GM18517 (cell line): ENCODE measurements around the gene HSD3B7.
A peak's percentile ranks its signal among the peaks of the same experiment; 100 is the strongest.

Experiments used
- ATAC-seq: cut with Tn5 transposase; IDR thresholded peaks from one replicate; pipeline ENCODE4 v1.9.1; 2021; ENCODE audit warnings: mild to moderate bottlenecking, moderate library complexity; ENCODE audit not compliant: unreplicated experiment

Gene HSD3B7

DNA sequence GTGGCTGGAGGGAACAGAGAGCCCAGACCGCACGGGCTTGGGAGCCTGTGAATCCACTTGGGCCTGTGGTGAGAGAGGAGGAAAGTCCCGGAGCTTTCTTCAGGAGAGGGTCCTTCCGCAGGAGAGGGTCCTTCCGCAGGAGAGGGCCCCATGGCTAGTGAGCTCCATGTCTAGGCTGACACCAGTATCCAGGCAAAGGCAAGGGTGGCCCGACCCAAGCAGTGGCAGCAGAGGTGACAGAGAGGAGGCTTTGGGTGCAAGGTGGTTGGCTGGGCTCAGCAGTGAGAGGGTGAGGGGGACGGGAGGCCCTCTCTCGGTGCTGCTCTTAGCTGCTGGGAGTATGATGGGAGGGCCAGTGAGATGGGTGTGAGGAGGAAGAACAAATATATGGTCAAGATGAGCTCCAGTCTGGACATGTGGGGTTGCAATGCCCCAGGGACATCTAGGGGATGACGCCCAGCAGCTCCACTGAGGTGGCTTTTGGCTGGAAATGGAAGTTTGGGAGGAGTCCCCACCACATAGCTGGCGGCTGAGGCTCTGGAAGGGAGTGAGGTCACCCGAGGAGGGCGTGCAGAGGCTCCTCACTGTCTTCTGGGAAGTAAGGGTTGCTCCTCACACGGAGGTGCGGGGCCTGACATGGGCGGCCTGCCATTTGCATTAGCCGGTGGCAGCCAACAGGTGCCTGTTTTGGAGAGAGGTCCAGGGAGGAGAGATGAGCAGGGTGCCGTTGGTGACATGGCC, 2.3 kb upstream of the HSD3B7 start:
- no peak for ATAC-seq

DNA sequence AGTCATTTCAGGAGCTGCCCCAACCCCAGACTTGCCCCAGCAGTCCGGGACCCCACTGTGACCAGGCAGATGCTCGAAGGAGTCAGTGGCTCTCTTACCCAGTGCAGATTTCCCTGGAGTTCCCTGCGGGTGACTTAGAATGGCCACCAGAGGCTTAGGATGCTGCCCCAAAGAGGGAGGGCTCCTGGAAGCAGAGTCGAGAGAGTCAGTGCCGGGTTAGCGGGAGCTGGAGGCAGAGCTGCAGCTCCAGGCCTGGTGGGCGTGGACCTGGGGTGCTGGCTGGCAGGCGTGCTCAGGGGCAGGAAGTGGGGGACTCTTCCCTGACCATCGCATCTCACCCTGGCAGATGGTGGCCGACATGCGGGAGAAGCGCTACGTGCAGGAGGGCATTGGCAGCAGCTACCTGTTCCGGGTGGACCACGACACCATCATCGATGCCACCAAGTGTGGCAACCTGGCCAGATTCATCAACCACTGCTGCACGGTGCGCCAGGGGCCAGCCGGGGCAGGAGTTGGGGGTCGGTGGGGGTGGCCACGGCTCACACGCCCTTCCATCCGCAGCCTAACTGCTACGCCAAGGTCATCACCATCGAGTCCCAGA, 1.6 kb upstream of the HSD3B7 start:
- no peak for ATAC-seq

DNA sequence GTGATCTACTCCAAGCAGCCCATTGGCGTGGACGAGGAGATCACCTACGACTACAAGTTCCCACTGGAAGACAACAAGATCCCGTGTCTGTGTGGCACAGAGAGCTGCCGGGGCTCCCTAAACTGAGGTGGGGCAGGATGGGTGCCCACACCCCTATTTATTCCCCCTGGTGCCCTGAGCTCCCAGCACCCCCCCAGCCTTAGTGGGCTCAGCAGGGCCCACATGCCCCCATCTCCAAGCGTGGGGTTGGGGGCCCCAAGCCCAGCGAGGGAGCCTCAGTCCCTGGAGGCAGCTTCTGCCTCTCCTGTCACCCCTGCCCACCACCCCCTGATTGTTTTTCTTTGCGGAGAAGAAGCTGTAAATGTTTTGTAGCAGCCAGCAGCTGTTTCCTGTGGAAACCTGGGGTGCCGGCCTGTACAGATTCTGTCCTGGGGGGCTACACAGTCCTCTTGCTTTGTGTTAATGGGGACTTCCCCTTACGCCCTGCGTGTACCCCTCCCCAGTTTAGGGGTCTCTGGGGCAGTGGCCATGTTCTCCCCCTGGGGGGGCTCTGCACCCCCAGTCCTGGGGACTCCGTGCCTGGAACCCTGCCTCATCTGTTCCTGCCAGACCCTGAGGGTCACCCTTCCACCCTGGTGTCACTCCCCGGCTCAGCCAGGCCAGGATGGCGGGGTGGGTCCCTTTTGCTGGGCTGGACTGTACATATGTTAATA, 953 bp upstream of the HSD3B7 start:
- ATAC-seq: no peak

DNA sequence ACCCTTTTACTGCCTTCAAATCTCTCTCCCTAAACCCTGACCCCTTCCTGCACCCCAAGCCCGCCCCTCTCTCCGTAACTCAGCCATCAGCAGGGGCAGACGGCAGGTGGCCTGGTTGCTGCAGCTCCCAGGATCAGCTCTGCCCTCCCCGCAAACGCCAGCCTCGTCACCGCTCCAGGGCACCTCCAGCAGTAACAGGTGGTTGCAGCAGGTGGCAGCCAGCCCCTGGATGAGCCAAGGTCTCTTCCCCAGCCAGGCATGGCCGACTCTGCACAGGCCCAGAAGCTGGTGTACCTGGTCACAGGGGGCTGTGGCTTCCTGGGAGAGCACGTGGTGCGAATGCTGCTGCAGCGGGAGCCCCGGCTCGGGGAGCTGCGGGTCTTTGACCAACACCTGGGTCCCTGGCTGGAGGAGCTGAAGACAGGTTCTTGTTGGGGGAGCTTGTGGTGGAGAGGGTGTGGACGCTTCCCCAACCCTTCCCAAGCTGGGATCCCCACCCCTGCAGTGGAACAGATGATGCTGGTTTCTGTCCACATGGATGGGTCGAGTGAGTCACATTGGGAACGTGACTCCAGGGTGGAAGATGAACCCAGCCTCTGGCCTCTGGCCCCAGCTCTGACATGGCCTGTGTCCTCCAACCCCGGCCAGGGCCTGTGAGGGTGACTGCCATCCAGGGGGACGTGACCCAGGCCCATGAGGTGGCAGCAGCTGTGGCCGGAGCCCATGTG, 558 bp downstream of the HSD3B7 start:
- no peak for ATAC-seq

DNA sequence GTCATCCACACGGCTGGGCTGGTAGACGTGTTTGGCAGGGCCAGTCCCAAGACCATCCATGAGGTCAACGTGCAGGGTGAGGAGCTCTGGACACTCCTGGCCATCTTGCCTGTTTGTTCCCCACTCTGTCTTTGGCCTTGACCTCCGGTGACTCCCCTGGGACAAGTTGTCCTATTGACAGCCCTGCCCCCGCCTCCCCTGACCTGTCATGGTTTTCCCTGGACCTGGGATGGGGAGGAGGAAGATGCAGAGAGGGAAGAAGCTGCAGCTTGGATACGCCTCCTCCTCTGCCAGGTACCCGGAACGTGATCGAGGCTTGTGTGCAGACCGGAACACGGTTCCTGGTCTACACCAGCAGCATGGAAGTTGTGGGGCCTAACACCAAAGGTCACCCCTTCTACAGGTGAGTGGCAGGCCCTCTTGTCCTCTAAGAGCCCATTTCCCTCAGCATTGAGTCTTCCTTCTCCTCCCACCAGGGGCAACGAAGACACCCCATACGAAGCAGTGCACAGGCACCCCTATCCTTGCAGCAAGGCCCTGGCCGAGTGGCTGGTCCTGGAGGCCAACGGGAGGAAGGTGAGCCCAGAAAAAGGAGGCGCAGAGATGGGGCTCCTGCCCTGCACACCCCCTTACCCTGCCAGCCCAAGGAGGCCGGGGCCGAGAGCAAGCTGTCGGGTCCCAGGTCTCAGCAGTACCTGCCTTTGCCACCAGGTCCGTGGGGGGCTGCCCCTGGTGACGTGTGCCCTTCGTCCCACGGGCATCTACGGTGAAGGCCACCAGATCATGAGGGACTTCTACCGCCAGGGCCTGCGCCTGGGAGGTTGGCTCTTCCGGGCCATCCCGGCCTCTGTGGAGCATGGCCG, 1.4 kb downstream of the HSD3B7 start:
- no peak for ATAC-seq

DNA sequence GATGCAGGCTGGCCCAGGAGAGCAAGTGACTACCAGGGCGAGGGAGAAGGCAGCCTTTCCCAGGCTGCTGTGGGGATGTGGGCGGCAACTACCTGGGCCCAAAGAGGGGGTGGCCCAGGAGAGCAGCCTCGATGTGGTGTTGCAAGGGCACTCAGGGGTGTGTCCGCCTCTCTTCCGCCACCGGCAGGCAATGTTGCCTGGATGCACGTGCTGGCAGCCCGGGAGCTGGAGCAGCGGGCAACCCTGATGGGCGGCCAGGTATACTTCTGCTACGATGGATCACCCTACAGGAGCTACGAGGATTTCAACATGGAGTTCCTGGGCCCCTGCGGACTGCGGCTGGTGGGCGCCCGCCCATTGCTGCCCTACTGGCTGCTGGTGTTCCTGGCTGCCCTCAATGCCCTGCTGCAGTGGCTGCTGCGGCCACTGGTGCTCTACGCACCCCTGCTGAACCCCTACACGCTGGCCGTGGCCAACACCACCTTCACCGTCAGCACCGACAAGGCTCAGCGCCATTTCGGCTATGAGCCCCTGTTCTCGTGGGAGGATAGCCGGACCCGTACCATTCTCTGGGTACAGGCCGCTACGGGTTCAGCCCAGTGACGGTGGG, 2.7 kb downstream of the HSD3B7 start:
- no peak for ATAC-seq

DNA sequence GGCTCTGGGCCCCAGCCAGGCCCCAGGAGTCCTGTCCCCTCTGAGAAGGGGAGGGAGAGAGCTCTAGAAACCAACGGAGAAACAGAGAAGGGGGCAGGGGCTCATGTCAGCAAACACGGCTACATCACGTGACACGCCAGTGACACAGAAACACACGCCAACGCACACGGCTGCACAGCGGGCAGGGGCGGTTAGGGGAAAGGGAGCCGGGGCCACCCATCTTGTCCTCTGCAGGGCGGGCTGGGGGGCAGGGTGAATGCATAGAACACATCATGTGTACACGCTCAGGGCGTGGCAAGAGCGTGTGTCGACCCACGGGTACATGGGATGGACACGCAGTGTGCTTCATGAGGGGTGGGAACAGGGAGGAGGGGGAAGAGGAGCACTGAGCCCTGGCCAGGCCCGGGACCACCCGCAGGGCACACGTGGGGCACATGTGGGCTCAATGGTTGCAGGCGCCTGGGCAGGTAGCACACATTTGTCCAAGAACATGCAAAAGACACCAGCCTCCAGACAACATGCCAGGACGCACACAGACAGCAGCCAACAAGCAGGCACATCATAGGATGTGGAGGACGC, 4.6 kb downstream of the HSD3B7 start:
- no peak for ATAC-seq

DNA sequence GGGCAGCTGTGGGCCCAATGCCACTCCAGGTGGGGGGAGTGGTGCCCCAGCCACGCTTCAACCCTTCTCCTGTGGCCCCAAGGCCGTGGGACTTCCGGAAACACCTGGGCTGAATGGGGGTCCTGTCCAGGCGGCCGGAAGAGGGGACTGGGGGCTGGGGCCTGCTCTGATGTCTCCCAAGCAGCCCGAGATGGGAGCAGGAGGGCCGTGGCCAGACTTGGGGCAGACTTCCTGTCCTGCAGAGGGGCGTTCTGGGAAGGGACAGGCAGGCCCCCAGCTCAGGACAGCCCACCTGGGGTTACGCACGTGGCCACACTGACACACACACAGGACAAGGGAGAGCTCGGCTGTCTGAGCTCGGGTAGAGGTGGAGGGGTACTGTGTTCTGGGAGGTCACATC, 5.1 kb downstream of the HSD3B7 start:
- no peak for ATAC-seq

DNA sequence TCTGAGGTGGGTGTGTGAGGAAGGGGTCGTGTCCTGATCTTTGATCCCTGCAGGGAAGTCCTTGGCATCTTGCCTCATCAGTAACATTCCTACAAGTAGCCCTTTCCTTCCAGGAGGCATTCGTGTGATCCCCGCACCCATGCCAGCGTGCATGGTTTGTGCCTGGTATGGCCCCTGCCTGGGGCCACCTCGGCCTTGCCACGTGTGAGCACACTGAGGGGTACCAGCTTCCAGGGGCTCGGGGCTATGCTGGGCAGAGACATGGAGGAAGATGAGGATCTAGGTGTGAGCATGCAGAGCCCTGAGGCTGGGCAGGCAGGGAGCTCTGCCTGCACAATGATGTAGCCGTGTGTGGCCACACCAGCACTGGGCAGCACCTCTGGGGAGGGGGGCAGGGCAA, 6.0 kb downstream of the HSD3B7 start:
- no peak for ATAC-seq

DNA sequence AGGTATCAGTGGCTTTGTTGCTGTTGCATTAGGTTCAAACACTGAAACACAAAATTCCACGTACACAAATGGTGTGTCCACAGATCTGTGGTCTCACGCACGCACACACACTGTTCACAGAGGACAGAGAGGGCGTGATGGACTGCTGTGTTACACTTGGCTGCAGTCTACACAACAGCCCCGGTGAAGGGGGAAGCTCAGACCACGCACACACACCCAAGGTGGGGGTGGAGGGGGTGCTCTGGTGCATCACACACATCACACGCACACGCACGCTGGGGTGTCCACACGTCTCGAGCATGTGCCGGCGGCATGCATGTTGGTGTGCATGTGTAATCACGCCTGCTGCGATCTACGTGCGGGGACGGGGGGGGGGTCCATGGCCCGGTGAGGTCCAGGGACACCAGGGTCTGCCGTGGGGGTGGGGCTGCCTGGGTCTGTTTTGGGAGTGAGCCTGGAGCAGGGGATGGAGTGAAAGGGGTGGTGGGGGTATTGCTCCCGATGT, 7.3 kb downstream of the HSD3B7 start:
- no peak for ATAC-seq

DNA sequence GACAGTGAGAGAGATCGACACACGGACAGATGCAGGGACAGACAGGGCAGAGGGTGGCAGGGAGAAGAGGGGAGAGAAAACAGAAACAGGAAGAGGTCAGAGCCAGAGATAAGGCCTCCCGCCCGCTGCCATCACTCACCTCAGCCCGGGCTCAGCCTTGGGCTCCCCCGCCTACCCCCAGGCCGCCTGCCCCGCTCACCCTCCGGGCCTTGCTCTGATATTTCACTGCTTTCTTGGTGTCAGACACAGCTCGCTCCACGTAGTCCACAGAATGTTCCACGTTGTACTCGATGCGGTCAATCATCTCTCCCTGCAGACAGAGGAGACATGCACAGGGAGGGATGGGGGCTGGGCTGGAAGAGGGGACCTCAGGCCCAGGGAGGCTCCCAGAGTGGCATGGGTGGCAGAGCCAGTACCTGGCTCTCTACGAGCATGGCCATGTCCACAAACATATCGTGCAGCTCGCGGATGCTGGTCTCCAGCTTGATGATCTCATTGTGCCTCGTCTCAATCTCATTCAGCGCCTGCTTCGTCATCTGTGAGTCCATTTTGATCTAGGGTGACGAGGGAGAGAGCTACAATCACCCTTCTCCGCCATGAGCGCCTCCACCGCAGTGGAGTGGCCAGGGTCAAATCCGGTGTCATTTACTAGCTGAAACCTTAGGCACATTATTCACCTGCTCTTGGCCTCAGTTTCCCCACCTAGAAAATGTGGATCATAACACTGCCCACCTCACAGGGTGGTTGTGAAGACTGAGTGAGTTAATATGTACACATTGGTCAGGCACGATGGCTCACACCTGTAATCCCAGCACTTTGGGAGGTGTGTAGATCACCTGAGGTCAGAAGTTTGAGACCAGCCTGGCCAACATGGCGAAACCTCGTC, 8.2 kb downstream of the HSD3B7 start:
- no peak for ATAC-seq

DNA sequence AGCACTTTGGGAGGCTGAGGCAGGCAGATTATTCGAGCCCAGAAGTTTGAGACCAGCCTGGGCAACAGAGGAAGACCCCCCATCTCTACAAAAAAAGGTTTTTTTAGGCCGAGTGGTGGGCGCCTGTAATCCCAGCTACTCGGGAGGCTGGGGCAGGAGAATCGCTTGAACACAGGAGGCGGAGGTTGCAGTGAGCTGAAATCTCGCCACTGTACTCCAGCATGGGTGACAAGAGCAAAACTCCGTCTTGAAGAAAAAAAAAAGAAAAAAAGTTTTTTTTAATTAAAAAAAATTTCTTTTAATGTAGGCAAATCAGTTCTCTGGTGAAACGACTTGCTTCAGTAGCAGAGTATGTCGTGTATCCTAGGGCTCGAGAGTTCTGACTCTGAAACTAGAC, 10.9 kb downstream of the HSD3B7 start:
- no peak for ATAC-seq

DNA sequence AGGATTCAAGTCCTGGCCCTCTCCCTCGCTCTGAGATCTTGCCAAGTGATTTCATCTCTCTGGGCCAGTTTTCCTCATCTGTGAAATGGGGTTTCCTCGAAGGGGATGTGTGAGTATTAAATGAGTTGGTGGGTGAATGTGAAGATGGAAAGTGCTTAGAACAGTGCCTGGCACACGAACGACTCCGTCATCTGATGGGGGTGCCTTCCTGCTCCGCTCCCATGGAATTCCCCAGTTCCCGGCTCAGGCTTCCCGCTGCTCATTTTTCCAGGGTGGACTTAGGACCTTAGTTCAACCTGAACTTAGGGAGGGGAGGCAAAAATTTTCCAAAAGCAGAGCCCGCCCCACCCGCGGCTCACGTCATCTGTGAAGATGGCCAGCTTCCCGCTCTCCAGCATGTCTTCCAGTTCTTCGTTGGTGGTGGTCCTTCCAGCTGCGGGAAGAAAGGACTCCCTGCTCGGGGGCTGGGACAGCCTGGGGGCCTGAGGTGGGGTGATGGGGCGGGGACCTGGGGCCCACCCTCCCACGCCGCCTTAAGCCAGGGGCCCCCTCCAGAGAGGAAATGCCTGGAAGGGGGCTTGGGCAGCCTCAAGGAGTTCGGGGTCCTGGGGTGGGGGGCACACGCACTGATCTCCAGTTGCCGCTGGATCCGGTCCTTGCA, 11.4 kb downstream of the HSD3B7 start:
- no peak for ATAC-seq

DNA sequence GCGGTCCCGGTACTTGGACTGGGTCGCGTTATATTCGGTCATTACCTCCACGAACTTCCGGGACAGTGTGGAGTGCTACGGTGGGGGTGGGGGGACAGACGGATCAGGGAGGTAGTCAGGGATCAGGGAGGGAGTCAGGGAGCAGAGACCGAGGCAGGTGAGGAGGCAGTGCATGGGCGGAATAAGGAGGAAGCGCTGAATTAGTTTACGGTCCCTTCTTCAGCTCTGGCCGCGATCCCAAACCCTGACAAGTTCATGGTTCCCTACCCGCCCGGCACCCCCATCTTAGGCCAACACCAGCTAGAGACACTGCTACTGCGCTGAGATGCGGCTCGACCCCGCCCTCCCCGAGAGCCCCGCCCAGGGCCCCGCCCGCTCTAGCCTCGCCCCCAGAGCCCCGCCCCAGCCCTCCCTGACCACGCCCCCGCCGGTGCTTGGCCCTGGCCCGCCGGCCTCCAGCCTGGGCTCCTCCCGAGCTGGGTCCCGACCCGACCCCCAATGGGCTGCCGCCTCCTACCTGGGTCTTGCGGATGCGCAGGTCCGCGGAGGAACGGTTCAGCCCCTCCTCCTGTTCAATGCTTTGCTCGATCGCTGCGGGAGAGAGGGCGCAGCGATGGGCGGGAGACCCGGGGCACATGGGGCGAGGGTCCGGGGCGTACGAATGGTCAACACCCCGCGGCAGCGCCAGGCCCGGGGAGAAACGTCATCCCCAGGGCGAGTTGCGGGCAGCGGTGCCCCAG, 12.1 kb downstream of the HSD3B7 start:
- peak; percentile 46 for ATAC-seq

DNA sequence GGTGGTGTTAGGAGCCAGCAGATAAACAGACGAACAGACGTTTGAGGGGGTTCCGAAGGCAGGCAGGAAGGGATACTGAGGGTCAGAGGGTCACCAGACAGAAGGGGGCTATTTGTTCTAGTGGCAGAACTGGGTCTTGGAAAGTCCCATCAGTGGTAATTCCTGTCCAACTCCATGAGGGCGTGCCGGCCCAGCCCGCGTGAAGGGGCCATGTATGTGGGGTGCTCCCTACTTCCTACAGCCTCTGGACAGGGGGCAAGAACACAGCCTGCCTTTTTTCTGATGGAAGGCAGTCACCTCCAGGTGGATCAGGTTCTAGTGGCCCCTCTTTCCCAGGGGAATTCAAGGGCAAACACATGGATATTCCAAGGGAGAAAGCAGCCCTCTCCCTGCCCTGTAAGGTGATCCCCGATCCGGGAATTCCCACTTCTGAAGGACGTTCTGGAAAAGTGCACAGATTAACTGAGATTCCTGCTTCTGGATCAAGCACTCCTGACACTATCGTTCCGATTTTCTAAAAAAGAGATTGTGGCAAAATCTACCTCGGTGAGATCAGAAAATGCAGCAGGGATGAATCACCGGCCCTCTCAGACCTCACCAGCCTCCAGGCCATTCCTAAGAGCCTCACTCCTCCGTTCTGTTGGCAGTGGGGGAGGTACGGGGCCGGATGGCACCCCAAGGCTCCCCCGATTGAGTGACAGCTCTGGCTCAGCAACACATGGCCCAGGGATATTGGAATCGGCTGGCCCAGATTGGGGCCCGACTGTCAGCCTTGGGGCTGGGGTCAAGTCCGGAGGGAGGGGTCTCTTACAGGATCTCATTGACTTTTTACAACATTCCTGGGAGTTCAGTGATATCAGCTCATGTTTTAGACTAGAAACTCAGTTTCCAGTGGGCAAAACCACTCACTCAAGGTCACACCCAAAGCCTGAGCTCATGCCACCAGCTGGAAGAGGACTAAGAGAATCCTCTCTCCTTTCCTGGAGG, 13.0 kb downstream of the HSD3B7 start:
- ATAC-seq: no peak
